GM12872 (cell line): ENCODE data around the gene CARD11.

Experiments used
- CTCF ChIP-seq: IDR thresholded peaks from 3 replicates; pipeline ENCODE4 v1.5.1; 2011; ENCODE audit warnings: low read depth, mild to moderate bottlenecking, low read length, moderate library complexity; ENCODE audit not compliant: insufficient read depth

Gene CARD11

GRCh38 chr7:3070908-3071307, 27.2 kb upstream of the CARD11 start:
- TF ChIP-seq CTCF = no peak

GRCh38 chr7:3069771-3070449, 26.2 kb upstream of the CARD11 start:
- TF ChIP-seq CTCF = no peak

GRCh38 chr7:3068530-3068929, 24.9 kb upstream of the CARD11 start:
- TF ChIP-seq CTCF = no peak

- TF ChIP-seq CTCF = no peak
These were observed 24.1 kb upstream of the CARD11 start for GRCh38 chr7:3067606-3068380.

GRCh38 chr7:3067193-3067592, 23.5 kb upstream of the CARD11 start:
- no peak for TF ChIP-seq CTCF

GRCh38 chr7:3066506-3066905, 22.8 kb upstream of the CARD11 start:
- TF ChIP-seq CTCF = no peak

GRCh38 chr7:3065724-3066143, 22.1 kb upstream of the CARD11 start:
- peak; percentile 81 for TF ChIP-seq CTCF
